ENCODE results near the gene CTSZ.

The CTSZ gene

DNA sequence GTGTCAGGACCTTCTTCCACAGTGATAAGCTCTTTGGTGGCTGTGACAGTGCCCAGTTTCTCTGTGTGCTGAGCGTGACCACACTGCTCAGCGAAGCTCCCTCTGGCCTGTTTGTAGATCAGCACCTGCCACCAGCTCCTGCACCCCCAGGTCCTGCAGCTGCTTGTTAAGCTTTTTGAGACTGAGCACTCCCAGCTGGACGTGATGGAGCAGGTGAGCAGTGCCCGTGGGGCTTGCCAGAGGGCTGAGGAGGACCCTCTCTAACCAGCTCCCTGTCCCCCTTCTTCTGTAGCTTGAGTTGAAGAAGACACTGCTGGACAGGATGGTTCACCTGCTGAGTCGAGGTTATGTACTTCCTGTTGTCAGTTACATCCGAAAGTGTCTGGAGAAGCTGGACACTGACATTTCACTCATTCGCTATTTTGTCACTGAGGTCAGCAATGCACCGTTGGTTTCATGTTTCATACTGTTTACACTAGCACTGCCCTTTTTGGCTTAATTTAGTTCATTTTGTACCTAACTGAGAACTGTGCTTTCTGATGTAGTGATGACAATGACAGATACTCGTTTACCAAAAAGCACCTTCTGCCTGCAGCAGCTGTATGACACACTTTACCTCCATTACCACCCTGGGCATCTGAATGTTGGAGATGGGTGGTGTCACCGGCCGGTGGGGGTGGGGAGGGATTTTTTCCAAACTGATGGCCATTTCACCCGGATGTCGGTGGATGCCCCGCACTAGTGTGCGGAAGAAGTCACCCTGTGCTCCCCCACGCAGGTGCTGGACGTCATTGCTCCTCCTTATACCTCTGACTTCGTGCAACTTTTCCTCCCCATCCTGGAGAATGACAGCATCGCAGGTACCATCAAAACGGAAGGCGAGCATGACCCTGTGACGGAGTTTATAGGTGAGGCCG, 13.5 kb downstream of the CTSZ start:
- H4K20me1 ChIP-seq (ENCODE audit: insufficient read depth, low read length) = peaks cover 48% of the 10 kb centered on the region
- peaks cover 90% of the 10 kb centered on the region for H3K36me3 ChIP-seq (replicated peaks; ENCODE audit: low read depth, low read length)
- H3K9ac ChIP-seq (ENCODE audit: low read length) = no peak overlapping the region
- no peak overlapping the region for H3K4me2 ChIP-seq (ENCODE audit: low read length)
- no peaks in the 10 kb centered on the region for H3K27me3 ChIP-seq (ENCODE audit: low read depth, low read length)
- H2AFZ ChIP-seq (ENCODE audit: low read depth, low read length) = no peak overlapping the region
- H3K4me1 ChIP-seq (ENCODE audit: low read length) = peaks cover 55% of the 10 kb centered on the region
- H3K4me3 ChIP-seq (ENCODE audit: low read length) = no peak overlapping the region
- peak overlapping the region; percentile 51 for H3K27ac ChIP-seq (ENCODE audit: low read length)
- no peak for TF ChIP-seq EZH2phosphoT487 (IDR thresholded peaks at IDR 0.05; ENCODE audit: low read depth)
- TF ChIP-seq, protein P1, sequence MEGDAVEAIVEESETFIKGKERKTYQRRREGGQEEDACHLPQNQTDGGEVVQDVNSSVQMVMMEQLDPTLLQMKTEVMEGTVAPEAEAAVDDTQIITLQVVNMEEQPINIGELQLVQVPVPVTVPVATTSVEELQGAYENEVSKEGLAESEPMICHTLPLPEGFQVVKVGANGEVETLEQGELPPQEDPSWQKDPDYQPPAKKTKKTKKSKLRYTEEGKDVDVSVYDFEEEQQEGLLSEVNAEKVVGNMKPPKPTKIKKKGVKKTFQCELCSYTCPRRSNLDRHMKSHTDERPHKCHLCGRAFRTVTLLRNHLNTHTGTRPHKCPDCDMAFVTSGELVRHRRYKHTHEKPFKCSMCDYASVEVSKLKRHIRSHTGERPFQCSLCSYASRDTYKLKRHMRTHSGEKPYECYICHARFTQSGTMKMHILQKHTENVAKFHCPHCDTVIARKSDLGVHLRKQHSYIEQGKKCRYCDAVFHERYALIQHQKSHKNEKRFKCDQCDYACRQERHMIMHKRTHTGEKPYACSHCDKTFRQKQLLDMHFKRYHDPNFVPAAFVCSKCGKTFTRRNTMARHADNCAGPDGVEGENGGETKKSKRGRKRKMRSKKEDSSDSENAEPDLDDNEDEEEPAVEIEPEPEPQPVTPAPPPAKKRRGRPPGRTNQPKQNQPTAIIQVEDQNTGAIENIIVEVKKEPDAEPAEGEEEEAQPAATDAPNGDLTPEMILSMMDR (IDR thresholded peaks at IDR 0.05; ENCODE audit: low read depth, low read length) = no peak
- peaks cover 39% of the 10 kb centered on the region for H3K79me2 ChIP-seq (ENCODE audit: low read length)
- no peaks in the 10 kb centered on the region for H3K9me3 ChIP-seq (ENCODE audit: insufficient read depth, low read length)

DNA sequence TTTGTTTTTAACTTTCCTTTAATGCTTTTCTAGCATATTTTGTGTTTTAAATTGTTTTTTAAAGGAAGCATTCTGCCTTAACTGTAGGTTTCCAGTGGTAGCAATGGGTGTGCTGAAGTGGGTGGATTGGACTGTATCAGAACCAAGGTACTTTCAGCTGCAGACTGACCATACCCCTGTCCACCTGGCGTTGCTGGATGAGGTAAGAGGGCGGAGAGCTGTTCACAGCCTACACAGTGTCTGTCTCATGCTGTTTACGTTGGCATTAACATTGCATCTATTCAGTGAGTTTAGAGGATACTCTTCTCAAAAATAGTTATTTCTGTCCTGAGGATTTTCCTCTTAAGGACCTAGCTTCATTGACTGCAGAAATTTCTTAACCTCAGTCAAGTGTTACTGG, 14.1 kb downstream of the CTSZ start:
- no peak for TF ChIP-seq EZH2phosphoT487 (IDR thresholded peaks at IDR 0.05; ENCODE audit: low read depth)
- TF ChIP-seq, protein P1 (IDR thresholded peaks at IDR 0.05; ENCODE audit: low read depth, low read length) = no peak
- Histone ChIP-seq H3K4me1 (ENCODE audit: low read length) (peaks cover 52% of the 10 kb centered on the region), H4K20me1 (ENCODE audit: insufficient read depth, low read length) (peaks cover 51% of the 10 kb centered on the region), H3K4me2 (ENCODE audit: low read length) (no peak overlapping the region), H3K9me3 (ENCODE audit: insufficient read depth, low read length) (no peaks in the 10 kb centered on the region), H2AFZ (ENCODE audit: low read depth, low read length) (no peak overlapping the region), H3K79me2 (ENCODE audit: low read length) (peaks cover 41% of the 10 kb centered on the region), H3K36me3 (replicated peaks; ENCODE audit: low read depth, low read length) (peaks cover 94% of the 10 kb centered on the region), H3K9ac (ENCODE audit: low read length) (no peak overlapping the region), H3K27me3 (ENCODE audit: low read depth, low read length) (no peaks in the 10 kb centered on the region), H3K4me3 (ENCODE audit: low read length) (no peak overlapping the region), H3K27ac (ENCODE audit: low read length) (peak overlapping the region; percentile 51)

DNA sequence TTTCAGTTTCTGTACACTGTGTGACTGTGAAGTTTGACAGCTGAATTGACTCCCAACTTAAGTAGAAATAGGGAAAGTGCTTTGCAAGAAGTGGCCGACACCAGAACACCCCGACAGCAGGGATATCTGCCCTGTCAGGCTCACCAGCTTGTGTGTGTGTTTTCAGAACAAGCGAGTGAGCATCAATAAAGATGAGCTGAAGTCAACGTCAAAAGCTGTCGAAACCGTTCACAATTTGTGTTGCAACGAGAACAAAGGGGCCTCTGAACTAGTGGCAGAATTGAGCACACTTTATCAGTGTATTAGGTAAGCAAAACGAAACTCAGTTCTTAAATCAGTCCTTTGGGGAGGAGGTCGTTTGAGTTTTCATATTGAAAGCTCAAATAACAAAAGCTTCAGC, 15.3 kb downstream of the CTSZ start:
- no peaks in the 10 kb centered on the region for H3K27me3 ChIP-seq (ENCODE audit: low read depth, low read length)
- H3K9me3 ChIP-seq (ENCODE audit: insufficient read depth, low read length) = no peaks in the 10 kb centered on the region
- H4K20me1 ChIP-seq (ENCODE audit: insufficient read depth, low read length) = peaks cover 51% of the 10 kb centered on the region
- H3K36me3 ChIP-seq (replicated peaks; ENCODE audit: low read depth, low read length) = peaks cover 94% of the 10 kb centered on the region
- peak overlapping the region; percentile 4; the same call in 1 of the 2 replicates for H3K27ac ChIP-seq (ENCODE audit: low read length)
- no peak overlapping the region for H2AFZ ChIP-seq (ENCODE audit: low read depth, low read length)
- no peak overlapping the region for H3K9ac ChIP-seq (ENCODE audit: low read length)
- no peak overlapping the region for H3K4me2 ChIP-seq (ENCODE audit: low read length)
- H3K4me3 ChIP-seq (ENCODE audit: low read length) = no peak overlapping the region
- no peak for TF ChIP-seq EZH2phosphoT487 (IDR thresholded peaks at IDR 0.05; ENCODE audit: low read depth)
- TF ChIP-seq, protein P1 (IDR thresholded peaks at IDR 0.05; ENCODE audit: low read depth, low read length) = no peak
- H3K79me2 ChIP-seq (ENCODE audit: low read length) = peaks cover 43% of the 10 kb centered on the region
- H3K4me1 ChIP-seq (ENCODE audit: low read length) = peaks cover 40% of the 10 kb centered on the region

DNA sequence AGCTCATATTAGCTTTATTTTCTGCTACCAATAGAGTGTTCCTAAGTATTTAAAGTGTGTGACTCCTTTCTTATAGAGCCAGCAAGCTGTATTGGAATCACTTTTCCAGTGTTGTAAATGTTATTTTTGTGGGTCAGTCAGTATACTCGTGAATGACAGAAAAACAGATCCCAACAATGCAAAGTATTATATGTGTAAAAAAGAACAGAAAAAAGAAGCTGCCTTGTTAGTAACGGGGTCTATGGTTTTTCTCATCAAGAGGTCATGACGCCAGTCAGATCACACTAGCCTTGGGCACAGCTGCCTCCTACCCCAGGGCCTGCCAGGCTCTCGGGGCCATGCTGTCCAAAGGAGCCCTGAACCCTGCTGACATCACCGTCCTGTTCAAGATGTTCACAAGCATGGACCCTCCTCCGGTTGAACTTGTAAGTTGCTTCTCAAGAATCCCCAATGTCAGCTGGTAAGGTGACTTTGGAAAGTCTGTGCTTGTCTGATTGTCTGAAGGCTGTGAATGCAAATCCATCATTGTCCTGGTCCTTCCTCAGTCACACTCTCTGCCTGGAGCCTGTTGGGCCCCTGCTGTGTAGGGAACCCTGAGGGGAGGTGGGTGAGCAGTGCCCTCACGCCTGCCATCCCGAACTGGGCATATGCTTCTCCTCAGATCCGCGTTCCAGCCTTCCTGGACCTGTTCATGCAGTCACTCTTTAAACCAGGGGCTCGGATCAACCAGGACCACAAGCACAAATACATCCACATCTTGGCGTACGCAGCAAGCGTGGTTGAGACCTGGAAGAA, 16.2 kb downstream of the CTSZ start:
- H3K4me3 ChIP-seq (ENCODE audit: low read length) = no peak overlapping the region
- H3K9me3 ChIP-seq (ENCODE audit: insufficient read depth, low read length) = no peaks in the 10 kb centered on the region
- H3K9ac ChIP-seq (ENCODE audit: low read length) = no peak overlapping the region
- no peak overlapping the region for H2AFZ ChIP-seq (ENCODE audit: low read depth, low read length)
- H3K27ac ChIP-seq (ENCODE audit: low read length) = no peak overlapping the region
- peaks cover 51% of the 10 kb centered on the region for H4K20me1 ChIP-seq (ENCODE audit: insufficient read depth, low read length)
- peaks cover 90% of the 10 kb centered on the region for H3K36me3 ChIP-seq (replicated peaks; ENCODE audit: low read depth, low read length)
- no peak overlapping the region for H3K4me2 ChIP-seq (ENCODE audit: low read length)
- H3K4me1 ChIP-seq (ENCODE audit: low read length) = peaks cover 32% of the 10 kb centered on the region
- peaks cover 43% of the 10 kb centered on the region for H3K79me2 ChIP-seq (ENCODE audit: low read length)
- no peaks in the 10 kb centered on the region for H3K27me3 ChIP-seq (ENCODE audit: low read depth, low read length)
- TF ChIP-seq, protein P1 (IDR thresholded peaks at IDR 0.05; ENCODE audit: low read depth, low read length) = no peak
- TF ChIP-seq EZH2phosphoT487 (IDR thresholded peaks at IDR 0.05; ENCODE audit: low read depth) = no peak

Data from OCI-LY3 (cell line).